Cortex of kidney (tissue), 1 donor: Measurements from ENCODE around the gene NMRK2.

Experiments
- DNase-seq: peaks from one replicate; lab custom pipeline; 2025; lab: John Stamatoyannopoulos, UW

The NMRK2 gene

DNA sequence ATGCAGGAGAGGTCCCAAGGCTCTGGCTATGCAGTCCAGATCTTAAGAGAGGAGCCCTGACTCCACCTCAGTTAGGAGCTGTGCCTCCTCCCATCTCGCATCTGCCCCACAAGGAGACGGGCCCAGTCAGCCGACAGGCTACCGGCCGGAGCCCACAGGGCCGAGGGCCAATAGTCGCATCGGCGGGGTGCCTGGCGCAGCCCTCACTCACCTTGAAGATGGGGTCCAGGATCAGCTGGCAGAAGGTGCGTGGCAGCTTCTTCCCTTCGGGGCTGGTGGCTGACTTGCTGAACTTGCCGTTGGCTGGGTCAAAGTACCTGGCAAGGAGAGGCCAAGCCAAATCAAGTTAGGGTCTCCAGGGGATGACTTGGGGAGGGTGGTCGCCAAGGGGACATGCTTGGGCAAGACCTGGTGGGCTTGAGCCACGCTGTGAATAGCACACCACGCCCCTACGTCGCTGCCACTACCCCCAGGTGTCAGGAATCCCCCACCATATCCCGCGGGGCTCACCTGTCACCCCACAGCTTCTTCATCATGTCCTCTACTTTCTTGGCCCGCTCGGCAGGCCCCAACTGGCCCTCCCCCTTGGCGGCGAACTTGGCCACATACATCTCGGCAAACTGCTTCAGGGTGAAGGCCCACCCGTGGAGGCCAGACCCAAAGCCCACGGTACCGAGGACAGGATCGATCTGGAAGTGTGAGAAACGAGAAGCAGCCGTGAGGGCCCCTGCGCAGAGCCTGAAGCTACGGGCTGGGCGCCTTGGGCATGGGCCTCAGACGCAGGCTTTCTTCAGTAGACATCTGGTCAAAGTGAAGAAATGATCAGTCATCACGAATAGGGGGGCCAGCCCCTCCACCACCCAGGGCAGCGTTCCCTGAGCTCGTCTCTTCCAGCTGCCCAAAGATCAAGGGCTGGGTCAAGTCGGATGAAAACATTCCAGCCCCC is 49.1 kb downstream of the NMRK2 start:
- no peak for DNase-seq

DNA sequence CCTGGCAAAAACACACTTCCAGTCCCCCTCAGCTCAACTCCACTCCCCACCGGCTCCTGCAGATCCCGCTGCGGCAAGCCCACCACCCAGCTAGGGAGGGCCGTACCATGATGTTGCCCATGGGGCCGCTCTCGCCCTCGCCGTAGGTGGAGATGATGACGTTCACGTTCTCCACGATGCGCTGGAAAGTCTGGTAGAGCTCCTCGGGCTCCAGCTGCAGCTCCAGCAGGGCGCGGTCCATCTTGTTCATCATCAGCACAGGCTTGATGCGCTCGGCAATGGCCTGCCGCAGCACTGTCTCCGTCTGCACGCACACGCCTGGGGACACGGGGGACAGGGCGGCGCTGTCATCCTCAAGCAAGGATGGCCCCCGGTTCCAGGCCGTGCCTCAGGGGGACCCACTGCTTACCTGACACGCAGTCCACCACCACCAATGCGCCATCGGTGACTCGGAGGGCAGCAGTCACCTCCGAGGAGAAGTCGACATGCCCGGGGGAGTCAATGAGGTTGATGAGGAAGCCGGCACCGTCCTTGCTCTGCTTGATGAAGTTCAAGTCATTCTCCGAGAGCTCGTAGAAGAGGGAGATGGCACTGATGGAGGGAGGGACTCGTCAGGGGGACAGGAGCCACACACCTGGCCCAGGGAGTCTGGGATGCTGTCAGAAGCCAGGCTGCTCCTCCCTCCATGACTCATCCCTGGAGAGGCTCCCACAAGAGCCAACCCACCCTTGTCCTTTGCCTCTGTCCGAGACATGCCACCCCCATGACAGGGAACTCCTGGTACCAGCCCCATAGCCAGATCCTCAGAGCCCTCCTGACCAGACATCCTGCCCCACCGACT is 50.1 kb downstream of the NMRK2 start:
- no peak for DNase-seq

DNA sequence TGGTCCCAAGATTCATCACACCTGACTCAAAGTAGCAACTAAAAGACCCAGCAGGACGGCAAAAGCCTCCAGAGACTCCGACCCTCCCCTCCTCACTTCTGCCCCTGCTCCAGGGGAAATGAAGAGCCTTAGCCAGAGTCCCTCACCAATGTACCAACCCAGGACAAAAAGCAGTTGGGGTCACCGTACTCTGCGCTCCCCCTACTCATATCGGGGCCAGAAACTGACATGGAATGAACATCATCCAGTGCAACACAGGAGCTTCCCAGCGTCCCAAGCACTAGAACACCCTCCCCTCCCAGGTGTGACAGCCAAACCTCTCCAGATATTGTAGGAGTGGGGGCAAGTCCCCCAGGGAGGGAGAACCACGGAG is 50.7 kb downstream of the NMRK2 start:
- DNase-seq: no peak

DNA sequence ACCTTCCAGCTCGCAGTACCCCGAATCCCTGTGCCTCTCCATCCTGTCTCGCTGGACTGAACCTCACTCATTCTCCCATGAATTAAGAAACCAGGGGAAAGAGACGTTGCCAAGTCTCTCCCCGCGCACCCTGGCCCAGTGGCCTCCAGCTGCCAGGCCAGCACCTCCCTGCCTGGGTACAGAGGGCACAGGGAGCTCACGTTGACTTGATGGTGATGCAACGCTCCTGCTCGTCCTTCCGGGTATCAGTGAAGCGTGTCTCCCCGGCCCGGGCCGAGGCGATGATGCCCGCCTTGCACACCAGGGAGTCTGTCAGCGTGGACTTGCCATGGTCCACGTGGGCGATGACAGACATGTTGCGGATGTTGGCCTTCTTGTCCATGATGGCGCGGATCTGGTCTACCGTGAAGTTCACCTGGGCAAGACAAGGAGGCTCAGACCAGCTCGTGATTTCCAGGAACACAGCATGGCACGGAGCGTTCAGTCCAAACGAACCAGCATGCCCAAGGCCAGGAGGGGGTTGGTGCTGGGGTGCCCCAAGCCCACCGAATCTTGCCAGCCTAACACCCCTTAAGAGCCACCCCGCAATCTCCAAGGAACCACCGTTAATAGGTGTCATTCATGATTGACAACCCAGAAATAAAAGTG is 51.2 kb downstream of the NMRK2 start:
- DNase-seq: no peak

DNA sequence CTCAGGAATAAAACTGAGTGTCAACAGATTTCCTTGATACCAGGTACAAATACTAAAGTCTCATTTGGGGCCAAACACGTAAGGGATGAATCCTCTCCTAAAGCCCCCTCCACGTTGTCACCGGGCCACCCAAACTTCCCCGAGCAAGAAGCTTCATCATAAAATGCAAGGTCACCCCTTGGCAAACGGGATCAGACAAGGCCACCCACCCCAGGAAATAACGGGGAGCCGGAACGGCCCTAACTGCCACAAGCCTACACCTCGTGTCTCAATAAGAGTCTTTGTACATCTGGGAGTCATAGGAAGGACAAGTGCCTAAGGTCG is 51.7 kb downstream of the NMRK2 start:
- no peak for DNase-seq

DNA sequence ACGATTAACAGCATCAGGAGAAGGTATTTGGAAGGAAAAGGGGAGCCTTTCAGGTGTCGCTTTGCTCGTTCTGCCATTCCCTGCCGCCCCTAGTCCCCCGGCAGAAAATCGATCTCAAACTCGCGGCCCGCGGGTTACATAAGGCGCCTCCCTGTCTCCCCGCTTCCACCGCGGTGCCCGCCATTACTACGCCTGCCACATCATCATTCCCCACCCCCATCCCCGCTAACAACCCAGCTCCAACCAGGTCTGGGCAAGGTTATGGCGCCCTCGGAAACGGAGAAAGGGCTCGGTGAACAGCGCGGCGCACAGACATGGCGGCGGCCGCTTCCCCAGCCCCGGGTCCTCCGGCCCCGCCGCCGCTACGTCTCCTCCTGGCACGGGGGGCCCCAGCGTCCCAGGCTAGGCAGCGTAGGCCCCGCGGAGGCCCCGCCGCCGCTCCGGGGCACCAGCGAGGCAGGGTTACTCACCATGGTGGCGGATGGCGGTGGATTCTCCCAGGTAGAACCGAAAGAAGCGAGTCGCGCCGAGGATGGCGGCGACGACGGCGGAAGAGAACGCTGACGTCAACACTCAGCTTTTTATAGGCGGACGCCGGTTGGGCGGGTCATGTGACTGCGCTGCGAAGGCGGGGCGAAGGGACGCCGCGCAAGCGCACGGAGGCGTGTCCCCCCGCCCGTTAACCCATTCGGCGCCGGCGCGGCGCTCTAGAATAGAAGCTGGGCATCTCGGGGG is 52.2 kb downstream of the NMRK2 start, which contains the start of gene EEF2:
Gene EEF2, minus strand, starts transcription at position 556 of the 735 bp plus-strand sequence. Its CDS starts 83 bp downstream, at position 473.
- DNase-seq: no peak

DNA sequence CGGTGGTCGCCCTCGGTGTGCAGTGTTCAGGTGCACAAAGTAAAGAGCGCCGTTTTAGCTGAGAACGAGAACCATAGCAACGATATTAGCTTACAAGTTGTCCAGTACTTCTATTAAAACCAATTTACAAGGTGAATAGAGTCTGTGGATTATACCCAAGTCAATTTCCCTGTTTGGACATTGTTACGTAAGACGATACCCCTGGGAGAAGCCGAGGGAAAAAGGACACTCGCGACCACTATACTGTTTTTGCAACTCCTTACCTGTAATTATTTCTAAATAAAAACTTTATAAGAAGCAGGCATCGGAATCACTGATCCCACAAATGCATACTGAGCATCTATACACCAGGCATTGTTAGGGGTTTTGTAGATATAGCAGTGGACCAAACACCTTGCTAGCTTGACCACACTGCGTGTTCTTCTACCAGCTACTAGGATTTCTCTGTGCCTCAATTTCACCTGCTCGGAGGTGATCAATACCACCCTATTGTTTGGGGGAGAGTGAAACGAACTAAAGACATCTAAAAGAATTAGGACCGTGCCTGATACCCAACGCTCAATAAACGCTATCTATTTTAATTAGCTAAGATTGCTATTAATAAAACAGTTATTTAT is 52.9 kb downstream of the NMRK2 start:
- DNase-seq: no peak

DNA sequence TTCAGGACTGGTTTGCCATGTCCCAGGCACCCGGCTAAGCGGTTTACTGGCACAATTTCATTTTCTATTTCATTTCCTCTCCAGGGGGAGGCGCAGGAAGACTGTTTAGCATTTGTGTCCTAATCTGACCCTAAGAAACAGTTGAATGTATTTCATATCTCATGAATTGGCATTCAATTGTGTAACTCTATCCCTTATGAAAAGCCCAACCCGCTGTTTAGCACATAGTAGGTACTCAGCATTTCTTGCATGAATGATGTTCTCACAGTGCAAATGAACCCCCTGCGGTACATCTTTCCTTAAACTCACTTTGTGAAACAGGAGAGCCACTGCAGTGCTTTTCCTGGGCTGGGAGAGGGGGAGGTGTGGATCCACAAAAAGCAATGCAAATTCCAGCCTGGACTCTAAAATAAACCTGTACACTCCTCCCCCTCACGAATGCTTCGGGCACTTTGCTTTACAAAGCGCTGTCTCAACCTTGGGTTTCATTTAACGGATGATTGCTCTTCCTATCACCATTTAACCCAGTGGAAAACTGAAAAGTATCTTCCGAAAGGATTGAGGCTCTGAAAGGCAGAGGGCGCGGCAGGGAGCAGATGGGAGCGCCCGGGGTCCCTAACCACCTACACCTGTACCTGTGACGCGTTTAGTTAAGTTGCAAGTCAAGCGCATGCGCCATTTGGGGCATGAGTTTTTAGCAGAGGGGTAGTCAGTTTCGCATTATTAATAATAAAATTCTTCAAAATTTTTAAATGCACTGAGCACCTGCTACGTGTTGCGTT is 53.6 kb downstream of the NMRK2 start:
- no peak for DNase-seq

DNA sequence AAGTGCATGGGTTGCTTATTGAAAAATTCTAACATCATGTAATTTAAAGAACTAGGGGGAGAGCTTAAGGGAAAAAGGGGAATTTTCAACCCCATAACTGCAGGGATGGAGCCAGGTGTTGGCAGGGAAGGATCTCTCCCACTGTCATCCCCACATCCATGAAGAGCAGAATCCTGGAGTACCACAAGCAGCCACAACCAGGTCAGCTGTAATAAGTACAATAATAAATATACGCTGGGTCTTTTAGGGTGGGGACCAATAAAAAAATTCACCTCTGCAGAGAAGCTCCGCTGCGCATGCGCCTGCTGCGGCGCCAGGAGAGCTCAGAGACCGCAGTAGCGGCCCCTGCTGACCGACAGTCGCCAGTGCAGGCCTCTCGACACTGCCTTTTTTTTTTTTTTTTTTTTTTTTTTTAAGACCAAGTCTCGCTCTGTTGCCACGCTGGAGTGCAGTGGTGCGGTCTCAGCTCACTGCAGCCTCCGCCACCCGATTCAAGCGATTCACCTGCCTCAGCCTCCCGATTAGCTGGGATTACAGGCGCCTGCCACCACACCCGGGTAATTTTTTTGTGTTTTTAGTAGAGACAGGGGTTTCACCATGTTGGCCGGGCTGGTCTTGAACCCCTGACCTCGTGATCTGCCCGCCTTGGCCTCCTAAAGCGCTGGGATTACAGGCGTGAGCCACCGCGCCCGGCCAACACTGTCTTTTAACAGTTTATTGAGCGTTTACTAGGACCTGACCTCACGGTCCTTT is 54.9 kb downstream of the NMRK2 start:
- no peak for DNase-seq

DNA sequence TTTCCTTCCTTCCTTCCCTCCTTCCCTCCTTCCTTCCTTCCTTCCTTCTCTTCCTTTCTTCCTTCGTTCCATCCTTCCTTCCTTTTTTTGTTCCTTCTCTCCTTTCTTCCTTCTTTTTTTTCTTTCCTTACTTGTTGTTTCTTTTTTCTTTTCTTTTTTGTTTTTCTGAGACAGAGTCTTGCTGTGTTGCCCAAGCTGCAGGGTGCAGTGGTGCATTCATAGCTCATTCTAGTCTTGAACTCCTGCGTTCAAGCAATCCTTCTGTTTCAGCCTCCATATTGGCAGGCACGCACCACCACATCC is 57.9 kb downstream of the NMRK2 start:
- DNase-seq: no peak
